ENCODE measurements around the gene RAPGEF5.

RAPGEF5 gene

DNA sequence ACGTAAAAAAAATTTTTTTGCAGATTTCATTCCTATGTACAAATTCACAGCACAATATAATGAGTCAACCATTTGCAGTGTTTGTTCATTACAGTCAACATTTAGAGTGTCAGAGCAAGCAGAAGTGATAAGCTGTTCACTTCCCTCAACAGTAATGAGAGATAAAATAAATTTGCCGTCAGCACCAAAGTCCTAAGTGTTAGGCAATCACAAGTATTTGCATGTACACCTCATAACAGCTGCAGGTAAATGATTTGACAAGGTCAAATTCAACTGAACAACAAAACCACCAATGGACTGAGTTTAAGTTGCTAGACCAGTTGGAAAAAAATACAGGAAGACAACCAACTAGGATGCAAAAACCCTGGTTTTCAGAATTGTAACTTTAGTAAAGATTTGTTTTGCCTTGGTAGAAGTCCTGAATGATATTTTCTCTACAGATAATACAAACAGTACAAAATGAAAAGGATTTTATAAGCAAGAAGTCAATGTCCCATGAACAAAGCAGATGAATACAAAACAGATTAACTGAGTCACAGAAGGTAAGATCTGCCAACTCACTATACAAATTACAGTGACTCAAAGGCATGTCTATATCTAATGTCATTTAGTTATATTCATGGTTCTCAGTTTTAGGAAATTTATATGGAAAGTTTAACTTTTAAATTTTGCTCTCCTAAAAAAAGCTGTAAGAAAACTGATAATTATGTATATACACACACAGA lies 10.4 kb downstream of the RAPGEF5 start:
- no peak for DNase-seq (ENCODE audit: low read depth)

DNA sequence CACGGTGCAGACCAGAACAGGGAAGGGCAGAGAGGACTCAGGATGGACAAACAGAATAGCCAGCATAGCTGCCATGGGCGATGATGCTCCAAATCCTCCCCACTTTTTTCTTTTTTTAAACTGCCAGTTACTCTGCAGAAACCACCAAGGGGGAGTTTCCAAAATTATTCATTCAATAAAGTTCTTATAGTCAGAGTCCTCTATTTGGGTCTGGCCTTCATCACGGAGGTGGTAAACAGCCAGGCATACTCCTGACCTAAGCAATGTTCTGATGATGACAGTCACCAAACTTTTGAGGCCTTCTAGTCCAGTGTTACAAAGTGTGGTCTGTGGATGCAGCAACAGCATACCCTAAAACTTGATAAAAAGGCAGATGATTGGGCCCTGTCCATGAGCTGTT lies 12.3 kb downstream of the RAPGEF5 start:
- DNase-seq (ENCODE audit: low read depth), result no peak

DNA sequence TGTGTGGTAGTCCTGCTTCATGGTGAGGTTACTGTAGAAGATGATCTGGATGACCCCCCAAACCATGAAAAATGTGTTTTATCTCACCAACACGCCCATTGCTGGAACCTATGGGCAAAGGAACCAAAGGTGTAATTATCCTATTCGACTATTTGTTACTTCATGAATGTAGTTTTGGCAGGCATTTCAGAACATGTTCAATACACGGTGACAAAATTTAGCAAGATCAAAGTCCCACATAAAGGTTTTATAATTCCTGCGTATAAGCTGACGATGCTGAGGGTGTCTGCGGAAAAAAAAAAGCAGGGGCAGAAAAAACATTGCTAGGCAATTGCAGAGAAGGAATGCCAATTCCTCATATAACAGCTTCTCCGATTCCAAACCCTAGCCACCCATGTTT lies 13.3 kb downstream of the RAPGEF5 start:
- DNase-seq (ENCODE audit: low read depth), result no peak

DNA sequence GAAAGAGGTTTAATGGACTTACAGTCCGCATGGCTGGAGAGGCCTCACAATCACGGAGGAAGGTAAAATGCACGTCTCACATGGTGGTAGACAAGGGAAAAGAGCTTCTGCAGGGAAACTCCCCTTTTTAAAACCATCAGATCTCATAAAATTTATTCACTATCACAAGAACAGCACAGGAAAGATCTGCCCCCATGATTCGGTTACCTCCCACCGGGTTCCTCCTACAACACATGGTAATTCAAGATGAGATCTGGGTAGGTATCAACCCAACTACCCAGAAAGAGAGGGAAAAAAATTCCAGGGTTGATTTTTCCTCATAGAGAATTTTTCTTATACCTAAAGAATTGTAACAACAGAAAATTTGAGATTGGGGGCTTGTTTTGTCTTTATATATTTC lies 13.9 kb downstream of the RAPGEF5 start:
- no peak for DNase-seq (ENCODE audit: low read depth)

DNA sequence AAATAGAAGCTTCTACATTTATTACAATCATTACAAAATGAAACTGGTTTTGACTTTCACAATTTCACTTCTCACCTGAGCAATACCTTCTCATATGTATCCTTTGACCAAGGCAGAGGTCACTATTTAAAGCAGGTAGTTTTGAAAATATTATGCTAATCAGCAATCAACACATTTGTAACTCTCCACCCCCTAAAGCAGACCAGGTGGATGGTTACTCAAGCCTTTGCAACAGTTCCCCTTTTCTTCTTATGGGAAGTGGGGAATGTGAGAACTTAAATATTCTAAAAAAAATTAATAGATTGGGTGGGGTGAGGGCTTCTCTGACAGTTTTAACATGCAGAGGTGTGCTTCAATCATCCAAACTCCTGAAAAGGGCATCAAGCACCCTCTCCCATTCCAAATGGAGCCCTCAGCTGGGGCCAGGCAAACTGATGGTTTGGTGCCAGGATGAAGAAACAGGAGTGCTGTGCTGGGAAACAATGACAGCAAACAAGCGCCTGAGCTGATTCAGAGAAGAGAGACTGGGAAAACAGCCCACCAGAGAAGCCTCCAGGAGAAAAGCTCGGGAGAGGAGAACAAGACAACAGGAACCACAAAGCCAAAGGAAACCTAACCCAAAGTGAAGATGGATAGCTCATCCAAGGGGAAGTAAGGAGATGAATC lies 17.1 kb downstream of the RAPGEF5 start:
- DNase-seq (ENCODE audit: low read depth), result no peak

DNA sequence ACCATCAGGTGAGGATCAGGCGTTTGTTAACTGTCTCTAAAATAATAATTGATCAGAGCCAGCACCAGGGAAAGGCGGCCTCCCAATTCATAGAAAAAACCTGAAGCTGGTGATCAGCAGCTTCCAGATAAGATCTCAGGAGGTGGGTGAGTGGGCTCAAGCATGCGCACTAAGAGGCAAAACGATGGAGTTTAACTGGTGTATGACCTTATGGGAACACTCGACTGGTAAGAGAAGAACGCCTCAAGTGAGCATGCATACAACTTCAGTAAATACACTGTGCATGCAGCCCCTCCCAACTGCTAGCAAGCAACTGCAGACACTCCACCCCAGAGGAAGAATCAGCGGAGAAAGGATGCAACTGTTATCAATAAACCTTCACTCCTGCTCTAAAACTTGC lies 18.1 kb downstream of the RAPGEF5 start:
- no peak for DNase-seq (ENCODE audit: low read depth)

DNA sequence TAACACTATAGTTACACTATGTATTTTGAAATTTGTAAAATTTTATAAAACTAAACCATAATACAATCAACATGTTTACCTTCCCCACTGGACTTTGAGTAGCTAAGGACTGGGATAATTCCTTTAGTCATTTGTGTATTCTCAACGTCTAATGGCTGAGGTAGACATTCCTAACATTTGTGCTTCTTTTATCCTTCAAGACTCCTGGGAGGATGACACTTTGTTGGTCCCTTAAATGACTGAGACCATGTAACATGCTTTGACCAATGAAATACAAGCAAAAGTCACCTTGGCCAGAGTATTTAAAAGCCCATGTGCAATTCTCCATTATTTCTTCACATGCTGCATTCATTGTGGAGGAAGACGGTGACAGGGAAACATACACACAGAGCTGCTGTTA lies 18.5 kb downstream of the RAPGEF5 start:
- DNase-seq (ENCODE audit: low read depth), result no peak

DNA sequence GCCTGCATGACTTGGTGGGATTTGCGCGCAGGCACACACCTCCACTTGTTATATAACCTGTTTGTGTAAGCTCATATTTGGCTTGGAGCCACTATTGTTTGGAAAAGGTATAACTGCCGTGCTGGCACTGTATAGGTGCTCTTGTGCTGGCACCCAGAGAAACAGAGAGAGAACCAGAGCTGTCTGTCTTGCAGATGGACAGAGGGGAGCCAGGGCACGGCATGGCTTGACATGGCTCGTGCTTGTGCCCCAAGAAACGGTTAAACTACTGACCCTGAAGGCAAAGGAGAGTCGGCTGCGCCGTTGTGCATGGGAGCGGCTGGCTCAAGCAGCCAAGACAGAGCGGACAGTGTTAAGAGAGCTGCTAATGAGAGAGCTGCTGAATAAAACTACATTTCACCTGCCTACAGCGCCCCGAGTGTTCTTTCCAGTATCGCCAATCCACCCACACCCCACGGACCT lies 23.2 kb downstream of the RAPGEF5 start:
- no peak for DNase-seq (ENCODE audit: low read depth)

DNA sequence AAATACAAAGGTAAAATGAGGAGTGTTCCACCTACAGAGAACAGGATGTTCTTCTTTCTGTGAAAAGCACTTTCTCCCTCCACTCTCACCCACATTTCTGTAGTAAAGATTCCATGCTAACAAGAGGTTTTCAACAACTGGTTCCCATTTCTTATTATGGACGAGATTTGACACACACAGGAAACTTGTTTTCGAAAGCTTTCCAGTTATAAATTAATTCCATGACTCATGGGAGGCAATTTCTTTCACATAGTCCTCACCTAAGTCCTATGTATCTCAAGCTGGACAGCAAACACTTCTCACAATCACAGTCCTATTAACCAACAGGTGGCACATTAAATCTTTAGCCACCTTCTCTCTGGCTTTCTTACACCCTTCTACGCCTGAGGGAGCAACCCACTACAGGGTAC lies 24.5 kb downstream of the RAPGEF5 start:
- DNase-seq (ENCODE audit: low read depth), result no peak

DNA sequence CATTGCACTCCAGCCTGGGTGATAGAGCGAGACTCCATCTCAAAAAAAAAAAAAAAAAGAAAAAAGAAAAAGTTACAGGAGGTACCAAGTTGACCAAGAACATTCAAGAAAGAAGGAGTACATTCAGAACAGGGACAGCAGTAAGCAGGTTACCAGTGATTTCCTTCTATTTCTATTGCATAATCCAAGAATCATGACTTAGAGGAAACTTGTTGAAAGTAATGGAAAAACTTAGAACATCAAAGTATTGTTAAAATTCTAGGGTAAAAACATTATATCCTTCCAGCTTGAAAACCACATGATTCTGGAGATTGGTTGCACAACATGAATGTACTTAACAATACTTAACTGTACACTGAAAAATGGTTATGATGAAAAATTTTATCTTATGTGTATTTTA lies 25.2 kb downstream of the RAPGEF5 start:
- DNase-seq (ENCODE audit: low read depth), result no peak

DNA sequence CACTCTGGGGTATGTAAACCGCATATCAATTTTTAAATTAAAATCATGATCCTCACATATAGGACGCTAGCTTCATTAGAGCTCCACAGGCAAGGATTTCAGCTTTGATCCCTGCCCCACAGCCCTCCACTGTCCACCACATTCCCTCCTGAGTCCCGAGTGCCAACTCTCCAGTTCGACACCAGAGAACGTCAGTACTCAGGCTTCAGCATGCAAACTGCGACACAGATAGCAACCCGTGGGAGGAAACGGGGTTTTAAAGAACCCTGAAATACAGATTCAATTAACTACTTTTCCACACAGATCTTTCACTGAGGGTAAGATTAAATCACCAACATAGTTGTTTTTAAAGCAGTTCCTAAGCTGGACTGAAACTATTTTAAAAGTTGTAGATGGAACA lies 26.1 kb downstream of the RAPGEF5 start:
- no peak for DNase-seq (ENCODE audit: low read depth)

DNA sequence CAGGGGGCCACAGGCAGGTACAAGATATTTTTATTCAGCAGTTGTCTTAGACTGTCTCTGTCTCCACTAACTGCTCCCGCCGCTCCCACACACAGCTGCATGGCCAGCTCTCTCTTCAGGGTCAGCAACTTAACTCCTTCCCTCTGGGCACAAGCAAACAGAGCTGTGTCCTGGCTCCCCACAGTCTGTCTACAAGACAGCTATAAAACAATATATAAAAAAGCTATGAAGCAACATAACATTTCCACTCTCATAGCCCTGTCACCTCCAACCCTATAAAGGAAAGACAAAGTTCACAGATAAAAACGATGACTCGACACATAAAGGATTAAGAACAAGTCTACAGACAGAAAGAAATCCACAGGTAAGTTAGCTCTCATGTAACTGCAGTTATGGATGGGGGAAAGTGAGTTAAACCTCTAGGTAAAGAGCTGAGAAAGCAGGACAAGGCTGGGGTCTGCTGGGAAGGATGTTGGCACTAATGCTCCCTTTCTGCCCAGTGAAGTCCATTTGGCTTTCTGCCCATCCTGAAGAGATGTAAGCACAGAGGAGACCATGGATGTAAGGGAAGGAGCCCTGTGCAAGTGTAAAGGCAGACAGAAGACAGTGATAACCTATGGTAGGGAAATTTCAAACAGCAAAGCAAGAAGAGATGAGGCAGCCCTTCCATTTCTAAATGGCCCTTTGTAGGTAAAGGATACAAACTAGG lies 27.0 kb downstream of the RAPGEF5 start:
- no peak for DNase-seq (ENCODE audit: low read depth)

DNA sequence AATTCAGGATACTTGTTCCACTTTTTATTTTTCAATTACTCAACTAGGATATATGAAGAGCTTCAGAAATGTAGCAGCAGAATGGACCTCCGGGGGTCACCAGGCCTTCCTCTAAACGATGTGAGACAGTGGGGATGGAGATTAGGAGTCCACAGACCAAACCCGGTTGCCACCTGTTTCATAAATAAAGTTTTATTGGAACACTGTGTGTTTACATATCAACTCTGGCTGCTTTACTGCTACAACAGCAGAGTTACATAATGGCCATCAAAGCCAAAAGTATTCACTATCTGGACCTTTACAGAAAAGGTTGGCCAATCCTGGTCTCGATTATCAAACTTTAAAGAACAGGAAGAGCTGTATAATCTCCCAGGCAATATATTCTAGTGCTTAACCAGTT lies 30.8 kb downstream of the RAPGEF5 start:
- DNase-seq (ENCODE audit: low read depth), result no peak

DNA sequence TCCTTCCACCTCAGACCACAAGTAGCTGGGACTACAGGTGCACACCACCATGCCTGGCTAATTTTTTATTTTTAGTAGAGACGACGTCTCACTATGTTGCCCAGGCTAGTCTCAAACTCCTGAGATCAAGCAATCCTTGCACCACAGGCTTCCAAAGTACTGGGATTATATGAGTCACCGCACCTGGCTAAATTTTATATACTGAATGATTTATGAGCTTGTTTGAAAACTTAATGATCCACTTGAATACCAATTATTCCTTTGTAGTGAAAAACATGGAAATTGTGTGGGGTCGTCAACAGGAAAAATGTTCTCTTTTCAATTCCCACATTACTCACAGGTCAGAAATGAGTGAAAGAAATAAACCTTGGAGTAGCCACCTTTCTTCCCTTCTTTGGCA lies 31.3 kb downstream of the RAPGEF5 start:
- DNase-seq (ENCODE audit: low read depth), result no peak

DNA sequence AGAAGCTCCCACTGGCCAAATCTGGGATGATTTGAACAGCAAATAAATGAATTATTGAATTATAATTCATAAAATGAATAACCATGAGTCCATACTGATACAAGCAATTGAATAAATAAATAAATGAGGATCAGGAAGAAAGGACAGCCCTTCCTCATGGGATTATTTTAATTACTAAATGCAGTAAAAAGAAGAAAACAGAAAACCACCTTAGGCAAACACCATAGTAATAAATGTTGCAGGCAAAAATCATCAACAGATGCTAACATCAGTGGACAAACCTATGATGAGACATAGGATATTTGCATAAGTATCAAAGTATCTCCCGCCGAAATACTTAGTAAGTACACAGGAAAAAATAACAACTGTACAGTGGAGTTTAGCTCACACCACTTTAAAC lies 33.2 kb downstream of the RAPGEF5 start:
- DNase-seq (ENCODE audit: low read depth), result no peak

DNA sequence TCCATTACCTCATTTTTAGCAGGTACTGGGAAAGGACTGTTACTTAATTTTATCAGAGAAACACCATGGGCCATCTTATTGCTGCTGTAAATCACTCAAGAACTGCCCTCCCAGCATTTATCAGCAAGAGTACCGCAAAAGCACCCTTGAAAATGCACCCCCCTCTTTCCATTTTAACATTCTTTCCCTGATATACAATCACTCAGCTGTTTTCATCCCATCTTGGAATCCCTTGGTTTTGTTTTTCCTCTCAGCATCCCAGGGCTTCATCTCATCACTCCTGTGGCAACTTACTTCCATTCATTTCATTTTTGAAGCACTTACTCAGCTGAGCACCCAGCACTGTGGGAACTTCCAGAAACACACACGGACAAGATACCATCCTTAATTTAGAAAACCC lies 36.5 kb downstream of the RAPGEF5 start:
- no peak for DNase-seq (ENCODE audit: low read depth)

DNA sequence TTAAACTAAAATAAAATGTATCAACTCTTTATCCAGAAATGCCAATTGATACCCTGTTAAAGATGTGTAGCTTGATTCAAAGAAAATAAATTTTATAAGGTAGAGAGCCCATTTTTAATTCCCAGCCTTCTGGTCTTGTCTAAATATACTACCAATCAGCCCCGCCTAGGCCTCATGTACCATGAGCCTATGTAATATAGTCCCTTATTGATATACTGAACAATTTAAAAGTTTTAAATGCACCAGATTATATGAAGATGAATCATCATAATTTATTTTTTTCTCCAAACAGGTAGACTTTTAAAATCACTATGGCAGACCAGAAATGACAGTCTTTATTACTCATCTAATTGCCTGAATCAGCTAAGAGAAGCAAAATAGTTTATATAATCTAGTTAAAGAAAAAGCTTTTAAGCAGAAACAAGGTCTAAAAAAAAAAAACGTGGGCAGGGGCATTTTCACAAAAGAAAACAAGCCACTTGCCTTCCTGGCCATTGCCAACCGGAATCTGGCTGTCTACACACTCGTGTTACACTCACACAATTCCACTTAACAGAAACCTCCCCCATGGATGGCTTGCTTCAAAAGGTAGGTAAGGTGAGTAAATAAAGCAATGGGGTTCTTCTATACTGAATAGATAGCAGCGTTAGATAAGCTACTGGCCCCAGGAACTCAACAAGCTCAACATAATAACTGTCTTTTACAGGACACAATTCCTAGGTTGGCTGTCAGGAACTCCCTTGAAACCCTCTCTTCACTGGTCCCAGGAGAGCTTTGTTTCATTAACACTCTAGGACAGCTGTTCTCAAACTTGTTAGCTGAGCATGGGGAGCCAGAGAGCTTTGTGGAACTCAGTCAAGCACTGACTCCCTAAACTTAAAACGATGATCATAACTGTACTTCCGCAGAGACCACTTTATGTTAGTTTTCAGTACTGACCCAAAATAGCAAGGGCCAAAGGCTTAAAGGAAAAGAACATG lies 37.2 kb downstream of the RAPGEF5 start:
- DNase-seq (ENCODE audit: low read depth), result no peak

DNA sequence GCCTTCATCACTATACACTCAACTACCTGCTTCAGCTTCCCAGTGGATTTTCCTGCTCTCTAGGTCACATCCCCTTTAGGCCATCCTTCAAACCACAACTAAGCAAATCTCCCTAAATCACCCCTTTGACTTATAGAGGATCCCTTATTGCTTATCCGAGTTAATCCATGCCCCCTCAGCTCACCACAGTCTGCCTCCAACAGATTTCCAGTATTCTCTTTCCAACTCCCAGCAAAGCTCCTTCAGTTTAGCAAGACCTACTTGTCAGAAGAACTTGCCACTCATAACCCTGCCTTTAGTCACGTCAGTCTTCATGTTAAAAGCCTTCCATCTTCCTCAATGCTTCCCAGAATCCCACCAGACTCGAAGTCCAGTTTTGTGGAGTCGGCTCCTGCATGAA lies 38.6 kb downstream of the RAPGEF5 start:
- DNase-seq (ENCODE audit: low read depth), result no peak

DNA sequence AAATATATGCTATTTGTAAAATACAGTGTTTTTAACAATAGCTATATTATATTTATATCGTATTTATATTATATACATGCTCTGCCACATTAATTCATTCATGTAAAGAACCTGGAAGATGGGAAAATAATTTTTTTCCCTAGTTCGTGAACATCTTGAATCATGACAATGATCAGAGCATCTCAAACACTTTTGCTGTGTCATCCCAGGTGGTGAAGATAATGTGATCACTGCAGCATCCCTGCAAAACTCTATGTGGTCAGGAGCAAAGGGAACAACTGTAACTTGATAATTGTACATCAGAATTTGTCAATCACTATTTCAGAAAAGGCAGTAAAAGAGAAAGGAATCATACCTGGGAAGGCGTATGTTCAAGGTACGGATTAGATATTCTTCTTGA lies 39.3 kb downstream of the RAPGEF5 start:
- DNase-seq (ENCODE audit: low read depth), result no peak

DNA sequence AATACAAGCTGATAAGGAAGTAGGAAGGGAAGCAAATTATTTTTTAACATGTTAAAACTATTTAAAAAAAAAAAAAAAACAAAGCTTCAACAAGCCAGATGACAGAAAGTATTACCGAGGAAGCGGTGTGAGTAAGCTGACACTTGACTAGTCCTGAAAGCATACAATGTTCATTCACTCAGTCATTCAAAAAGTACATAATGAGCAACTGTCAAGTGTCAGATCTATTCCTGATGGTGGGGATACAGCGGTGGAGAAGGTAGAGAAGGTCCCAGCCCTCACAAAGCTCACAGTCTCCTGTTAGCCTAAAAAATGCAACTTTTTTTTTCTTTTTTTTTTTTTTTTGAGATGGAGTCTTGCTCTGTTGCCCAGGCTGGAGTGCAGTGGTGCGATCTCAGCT lies 40.0 kb downstream of the RAPGEF5 start:
- DNase-seq (ENCODE audit: low read depth), result no peak

DNA sequence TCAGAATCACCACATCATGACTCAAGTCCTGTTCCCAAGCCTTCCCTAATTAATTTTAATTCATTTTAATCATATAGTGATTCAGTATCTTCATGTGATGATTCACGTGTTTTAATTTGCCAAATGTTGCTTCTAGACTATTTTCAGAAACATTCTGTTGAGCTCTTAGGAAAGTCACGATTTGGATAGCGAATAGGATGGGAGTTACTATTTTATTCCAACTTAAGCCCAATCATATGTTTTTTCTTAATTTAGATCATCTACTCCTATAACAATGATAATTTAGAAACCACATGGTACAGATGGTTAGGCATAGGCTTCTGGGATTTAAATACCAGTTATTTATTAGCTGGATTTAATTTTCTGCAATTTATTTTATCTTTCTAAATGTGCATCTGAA lies 49.1 kb downstream of the RAPGEF5 start:
- no peak for DNase-seq (ENCODE audit: low read depth)

DNA sequence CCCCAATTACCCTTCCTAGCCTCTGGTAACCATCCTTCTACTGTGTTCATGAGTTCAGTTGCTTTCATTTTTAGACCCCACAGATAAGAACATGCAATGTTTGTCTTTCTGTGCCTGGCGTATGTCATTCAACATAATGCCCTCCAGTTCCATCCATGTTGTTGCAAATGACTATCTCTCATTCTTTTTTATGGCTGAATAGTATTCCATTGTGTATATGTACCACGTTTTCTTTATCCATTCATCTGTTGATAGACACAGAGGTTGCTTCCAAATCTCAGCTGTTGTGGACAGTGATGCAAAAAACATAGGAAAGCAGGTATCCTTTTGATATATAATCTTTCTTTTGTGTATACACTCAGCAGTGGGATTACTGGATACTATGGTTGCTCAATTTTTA lies 51.2 kb downstream of the RAPGEF5 start:
- DNase-seq (ENCODE audit: low read depth), result no peak

Data from activated T-cell treated with anti-CD3 and anti-CD28 coated beads for 48 hours (primary cell).